Measurements from ENCODE around the gene TEKT2. TPM values are rescaled to one million over a fixed set of nuclear protein-coding genes. Genes with fewer than 3 reads are reported as not detected.
A peak's percentile ranks its signal among the peaks of the same experiment; 100 is the strongest.

The TEKT2 gene
- total RNA-seq, 2 donors from 2014 or later = 5.6 to 9.5 TPM

GRCh38 chr1:36126005-36126716 is 42.3 kb downstream of the TEKT2 start:
- no peaks in the 10 kb centered on the region for H3K36me3 ChIP-seq (ENCODE audit: control insufficient read depth, insufficient read depth, low read length)
- H3K4me1 ChIP-seq (ENCODE audit: control insufficient read depth, insufficient read depth, low read length) = no peaks in the 10 kb centered on the region
- WGBS, 2 experiments (ENCODE audit: insufficient coverage in 1 of 2, insufficient read length in 1 of 2) = 86 to 93% methylated on average over 15 to 21 of the region's 21 CpGs
- no peak for TF ChIP-seq CTCF (conservative IDR thresholded peaks at IDR 0.05)
- no peaks in the 10 kb centered on the region for H3K9me3 Mint-ChIP-seq
- no peak for DNase-seq
- no peaks in the 10 kb centered on the region for H3K36me3 Mint-ChIP-seq (ENCODE audit: low read depth)
- H3K9me3 ChIP-seq (ENCODE audit: control insufficient read depth, low read length) = no peaks in the 10 kb centered on the region
- H3K27ac Mint-ChIP-seq = no peak overlapping the region
- peak overlapping the region; percentile 40 for H3K4me3 Mint-ChIP-seq
- no peaks in the 10 kb centered on the region for H3K4me1 Mint-ChIP-seq
- H3K27ac ChIP-seq (ENCODE audit: low read depth, low read length) = no peak overlapping the region
- peaks cover 51% of the 10 kb centered on the region for H3K27me3 Mint-ChIP-seq (ENCODE audit: insufficient read depth)
- no peak overlapping the region for H3K4me3 ChIP-seq (ENCODE audit: low read length)
- H3K27me3 ChIP-seq (ENCODE audit: control insufficient read depth, insufficient read depth, low read length, poor library complexity, severe bottlenecking) = peaks cover 50% of the 10 kb centered on the region
- no peak overlapping the region for H3K9ac ChIP-seq (ENCODE audit: extremely low read depth, low read length, poor library complexity, severe bottlenecking)

GRCh38 chr1:36126797-36127500 is 43.1 kb downstream of the TEKT2 start:
- no peaks in the 10 kb centered on the region for H3K36me3 ChIP-seq (ENCODE audit: control insufficient read depth, insufficient read depth, low read length)
- Mint-ChIP-seq H3K4me1 (no peaks in the 10 kb centered on the region), H3K36me3 (ENCODE audit: low read depth) (no peaks in the 10 kb centered on the region), H3K27me3 (ENCODE audit: insufficient read depth) (peaks cover 44% of the 10 kb centered on the region), H3K4me3 (no peak overlapping the region), H3K27ac (no peak overlapping the region), H3K9me3 (no peaks in the 10 kb centered on the region)
- H3K27me3 ChIP-seq (ENCODE audit: control insufficient read depth, insufficient read depth, low read length, poor library complexity, severe bottlenecking) = peaks cover 48% of the 10 kb centered on the region
- 91% methylated on average over 7 of the region's 7 CpGs; no CpG with 5 or more reads in 1 of the 2 experiments for WGBS, 2 experiments (ENCODE audit: insufficient coverage in 1 of 2, insufficient read length in 1 of 2)
- no peak overlapping the region for H3K4me3 ChIP-seq (ENCODE audit: low read length)
- H3K9me3 ChIP-seq (ENCODE audit: control insufficient read depth, low read length) = no peaks in the 10 kb centered on the region
- H3K4me1 ChIP-seq (ENCODE audit: control insufficient read depth, insufficient read depth, low read length) = no peaks in the 10 kb centered on the region
- no peak for DNase-seq
- no peak overlapping the region for H3K27ac ChIP-seq (ENCODE audit: low read depth, low read length)
- no peak for TF ChIP-seq CTCF (conservative IDR thresholded peaks at IDR 0.05)
- no peak overlapping the region for H3K9ac ChIP-seq (ENCODE audit: extremely low read depth, low read length, poor library complexity, severe bottlenecking)

- no peak overlapping the region for H3K27ac ChIP-seq (ENCODE audit: low read depth, low read length)
- H3K27ac Mint-ChIP-seq = no peak overlapping the region
- no peak for DNase-seq
- H3K27me3 ChIP-seq (ENCODE audit: control insufficient read depth, insufficient read depth, low read length, poor library complexity, severe bottlenecking) = peaks cover 35% of the 10 kb centered on the region
- H3K9ac ChIP-seq (ENCODE audit: extremely low read depth, low read length, poor library complexity, severe bottlenecking) = no peak overlapping the region
- H3K27me3 Mint-ChIP-seq (ENCODE audit: insufficient read depth) = peaks cover 30% of the 10 kb centered on the region
- H3K4me1 ChIP-seq (ENCODE audit: control insufficient read depth, insufficient read depth, low read length) = no peaks in the 10 kb centered on the region
- 91 to 92% methylated on average over 7 to 11 of the region's 11 CpGs for WGBS, 2 experiments (ENCODE audit: insufficient coverage in 1 of 2, insufficient read length in 1 of 2)
- H3K4me3 Mint-ChIP-seq = no peak overlapping the region
- TF ChIP-seq CTCF (conservative IDR thresholded peaks at IDR 0.05) = no peak
- H3K9me3 Mint-ChIP-seq = no peaks in the 10 kb centered on the region
- no peak overlapping the region for H3K4me3 ChIP-seq (ENCODE audit: low read length)
- no peaks in the 10 kb centered on the region for H3K36me3 Mint-ChIP-seq (ENCODE audit: low read depth)
- no peaks in the 10 kb centered on the region for H3K4me1 Mint-ChIP-seq
- H3K36me3 ChIP-seq (ENCODE audit: control insufficient read depth, insufficient read depth, low read length) = no peaks in the 10 kb centered on the region
- no peaks in the 10 kb centered on the region for H3K9me3 ChIP-seq (ENCODE audit: control insufficient read depth, low read length)
Measured at GRCh38 chr1:36128126-36128904, 44.4 kb downstream of the TEKT2 start.

All from endodermal cell (in vitro differentiated cells).